K562 (cell line): Measurements from ENCODE around the gene SLC38A1. TPM values are rescaled to one million over a fixed set of nuclear protein-coding genes. Genes with fewer than 3 reads are reported as not detected.

Source experiments
- ATAC-seq: fragments of 200-7000 bp; cut with Tn5 transposase; 3 replicates; pipeline ENCODE4 v1.9.1; 2020; ENCODE audit warnings: moderate library complexity
- BruUV-seq: library from RNA; stranded (reverse); fragments of 400-500 nt; replicated peaks from 2 replicates; lab custom pipeline; 2021; lab: Mats Ljungman, UMichigan
- CTCF ChIA-PET: fragments of 300-600 bp; formaldehyde crosslinking; extraction: SDS; loops from one replicate; lab custom pipeline; 2021; ENCODE audit warnings: low intra/inter-chr PET ratio; lab: Yijun Ruan, JAX
- POLR2A ChIA-PET: fragments of 300-600, 350-650 bp; sonication (Branson Sonifier 250); formaldehyde crosslinking; extraction: SDS; loops from one replicate; lab custom pipeline; 2021; ENCODE audit warnings: antibody characterized with exemption, inconsistent platforms; lab: Yijun Ruan, JAX
- DNase-seq, 4 experiments: peaks; one replicate each; pipeline versions ENCODE4 v3.0.0 to v3.0.0-alpha.2; 2011 to 2018; ENCODE audit warnings: low spot score in 3 of 4, mixed read lengths in 3 of 4; ENCODE audit errors: extremely low read depth in 1 of 4
- FAIRE-seq: peaks from 2 replicates; lab custom pipeline; 2011; peaks lifted over from hg19 to GRCh38; lab: Jason Lieb, UNC
- H2AFZ ChIP-seq: 2 replicates; pipeline ENCODE4 v1.6.0; 2011; ENCODE audit warnings: low read depth, low read length, control low read depth, inconsistent platforms
- H3K27ac ChIP-seq: fragments of 200-600 bp; 3 replicates; pipeline ENCODE4 v1.8.0; 2011; ENCODE audit warnings: low read depth, mild to moderate bottlenecking, control low read depth, inconsistent platforms, low read length, moderate library complexity, mixed read lengths; ENCODE audit errors: extremely low read depth
- H3K27me3 ChIP-seq, 2 experiments: fragments of 300-600 bp in 1 of 2; 2 replicates in 1 of 2; 3 replicates in 1 of 2; pipeline versions ENCODE4 v1.6.0 to v1.8.0; 2011; ENCODE audit warnings: inconsistent platforms in 2 of 2, low read length in 2 of 2, mild to moderate bottlenecking in 1 of 2, mixed read lengths in 1 of 2, moderate library complexity in 1 of 2; ENCODE audit not compliant: control insufficient read depth in 2 of 2, insufficient read depth in 2 of 2
- H3K36me3 ChIP-seq: fragments of 300-600 bp; 3 replicates; pipeline ENCODE4 v1.8.0; 2011; ENCODE audit warnings: mild to moderate bottlenecking, low read length, inconsistent platforms; ENCODE audit not compliant: control insufficient read depth, insufficient read depth
- H3K4me1 ChIP-seq, 2 experiments: fragments of 200-600 bp in 1 of 2; replicated peaks in 1 of 2; 2 replicates in 1 of 2; 3 replicates in 1 of 2; pipeline versions ENCODE4 v1.5.1 to v1.8.0; 2011; ENCODE audit warnings: inconsistent platforms in 2 of 2, low read length in 2 of 2, mild to moderate bottlenecking in 1 of 2, mixed read lengths in 1 of 2, moderate library complexity in 1 of 2; ENCODE audit not compliant: control insufficient read depth in 2 of 2, insufficient read depth in 2 of 2
- H3K4me2 ChIP-seq: 2 replicates; pipeline ENCODE4 v1.6.1; 2011; ENCODE audit warnings: low read length, control low read depth, inconsistent platforms, mixed read lengths; ENCODE audit not compliant: insufficient read depth
- H3K4me3 ChIP-seq: fragments of 200-600 bp; sonication (generic), shearing (Covaris generic); 2 replicates; pipeline ENCODE4 v1.5.1; 2016; ENCODE audit warnings: control low read depth, inconsistent platforms
- H3K79me2 ChIP-seq: fragments of 200-600 bp; 3 replicates; pipeline ENCODE4 v1.8.0; 2011; ENCODE audit warnings: low read length, inconsistent platforms; ENCODE audit not compliant: control insufficient read depth, insufficient read depth
- H3K9ac ChIP-seq, 2 experiments: 2 replicates each; pipeline versions ENCODE4 v1.6.0 to v1.6.1; 2011; ENCODE audit warnings: low read depth in 2 of 2, low read length in 2 of 2, control low read depth in 1 of 2, inconsistent platforms in 1 of 2, mild to moderate bottlenecking in 1 of 2, mixed read lengths in 1 of 2; ENCODE audit not compliant: insufficient read depth in 1 of 2
- H3K9me1 ChIP-seq: one replicate; pipeline ENCODE4 v1.6.0; 2011; ENCODE audit warnings: inconsistent platforms, mild to moderate bottlenecking, low read length, moderate library complexity; ENCODE audit not compliant: control insufficient read depth, insufficient read depth
- H3K9me3 ChIP-seq: replicated peaks from 2 replicates; pipeline ENCODE4 v1.5.1; 2011; ENCODE audit warnings: low read depth, low read length, inconsistent platforms; ENCODE audit not compliant: control insufficient read depth, insufficient read depth
- H4K20me1 ChIP-seq: replicated peaks from 2 replicates; pipeline ENCODE4 v1.6.1; 2011; ENCODE audit warnings: low read length, inconsistent platforms, mixed read lengths; ENCODE audit not compliant: control insufficient read depth, insufficient read depth
- FOXA1 ChIP-seq: fragments of 450-650 bp; IDR thresholded peaks from 2 replicates; pipeline ENCODE4 v1.6.1; 2016; ENCODE audit warnings: mild to moderate bottlenecking, borderline replicate concordance
- FOXK1 ChIP-seq: sonication (generic); formaldehyde crosslinking; IDR thresholded peaks from 2 replicates; pipeline ENCODE4 v1.8.0; 2022; ENCODE audit warnings: missing genetic modification reagents, mild to moderate bottlenecking, borderline replicate concordance
- GTF2A2 ChIP-seq: IDR thresholded peaks from 2 replicates; pipeline ENCODE4 v1.6.1; 2016; ENCODE audit warnings: mild to moderate bottlenecking, missing genetic modification characterization, missing compliant biosample characterization
- KHSRP ChIP-seq: fragments of 450-650 bp; IDR thresholded peaks from 2 replicates; pipeline ENCODE4 v1.6.1; 2017
- PTBP1 ChIP-seq: fragments of 200-400 bp; formaldehyde crosslinking; IDR thresholded peaks from 2 replicates; pipeline ENCODE4 v1.6.1; 2017; ENCODE audit warnings: low read depth, low read length
- SRSF1 ChIP-seq: fragments of 200-400 bp; formaldehyde crosslinking; IDR thresholded peaks from 2 replicates; pipeline ENCODE4 v1.6.1; 2017; ENCODE audit warnings: mild to moderate bottlenecking, low read depth, low read length, moderate library complexity
- ZNF445 ChIP-seq: fragments of 250-450 bp; sonication (Bioruptor Pico); IDR thresholded peaks from 2 replicates; pipeline ENCODE4 v1.4.0; 2020; ENCODE audit warnings: low read depth, mild to moderate bottlenecking, moderate library complexity
- ZNF561 ChIP-seq: fragments of 450-650 bp; formaldehyde crosslinking; conservative IDR thresholded peaks from 2 replicates; pipeline ENCODE4 v1.4.0; 2020; ENCODE audit warnings: mild to moderate bottlenecking, moderate library complexity
- WGBS: fragments of 100-300 bp; shearing (Covaris generic); methylation state at CpG from one replicate; pipeline ENCODE4 v1.1.6; 2016; ENCODE audit warnings: low coverage, mixed read lengths; ENCODE audit not compliant: insufficient coverage; ENCODE audit errors: missing lambda C conversion rate; 5-methylcytosine and 5-hydroxymethylcytosine counted together
- in situ Hi-C: fragments of 300-500 bp; cut with MboI; formaldehyde crosslinking; loops from 4 replicates; pipeline ENCODE4 v1.15.0; 2018; ENCODE audit warnings: inconsistent platforms, mixed read lengths
- intact Hi-C: fragments of 100-400 bp; cut with micrococcal nuclease; formaldehyde crosslinking; loops from 2 replicates; pipeline ENCODE4 v1.14.2; 2022
- polyA plus RNA-seq, 8 experiments: library from polyadenylated mRNA; depleted of rRNA in 4 of 8; stranded (reverse) in 5 of 8; unstranded in 3 of 8; fragments of >200 nt; fragmentation: Nextera tagmentation in 2 of 8; fragmentation: Illumina TruSeq in 1 of 8; extraction: Ambion mirVana in 2 of 8; extraction: Trizol in 1 of 8; gene quantifications; 2 replicates each; pipeline versions ENCODE4 v1.2.1 to v1.2.3, GENCODE V29; 2011 to 2014; ENCODE audit warnings: inconsistent platforms in 1 of 8, missing spikeins in 1 of 8
- total RNA-seq, 7 experiments: library from RNA; depleted of rRNA in 6 of 7; stranded (reverse); fragments of >200 nt in 6 of 7; fragmentation: Illumina TruSeq in 2 of 7; extraction: Trizol in 2 of 7; gene quantifications; 2 replicates each; pipeline versions ENCODE4 v1.2.1 to v1.2.3, GENCODE V29; 2011 to 2021; ENCODE audit warnings: low replicate concordance in 1 of 7
- TF ChIP-seq, protein P1 (sequence below): fragments of 150-350 bp; conservative IDR thresholded peaks from 2 replicates; pipeline ENCODE4 v1.6.1; 2014; ENCODE audit warnings: low read length
- TF ChIP-seq, protein P2 (sequence below): fragments of 450-650 bp; IDR thresholded peaks from 2 replicates; pipeline ENCODE4 v1.6.1; 2016; ENCODE audit warnings: low read depth

Gene SLC38A1
- total and polyA plus RNA-seq, 9 of the 15 experiments (the other 6 are each of a cell fraction or from before 2014, with no cell fraction given): 51.9 to 112 (median 75.0) TPM

GRCh38 chr12:46296822-46297221, 28.0 kb upstream of the SLC38A1 start (continued):
- TF ChIP-seq PTBP1 (no peak), ZNF561 (no peak), FOXA1 (no peak), KHSRP (no peak), FOXK1 (CRISPR knock-in tag) (no peak), ZNF445 (CRISPR knock-in tag) (no peak), GTF2A2 (tag) (no peak)
- TF ChIP-seq, protein P1, sequence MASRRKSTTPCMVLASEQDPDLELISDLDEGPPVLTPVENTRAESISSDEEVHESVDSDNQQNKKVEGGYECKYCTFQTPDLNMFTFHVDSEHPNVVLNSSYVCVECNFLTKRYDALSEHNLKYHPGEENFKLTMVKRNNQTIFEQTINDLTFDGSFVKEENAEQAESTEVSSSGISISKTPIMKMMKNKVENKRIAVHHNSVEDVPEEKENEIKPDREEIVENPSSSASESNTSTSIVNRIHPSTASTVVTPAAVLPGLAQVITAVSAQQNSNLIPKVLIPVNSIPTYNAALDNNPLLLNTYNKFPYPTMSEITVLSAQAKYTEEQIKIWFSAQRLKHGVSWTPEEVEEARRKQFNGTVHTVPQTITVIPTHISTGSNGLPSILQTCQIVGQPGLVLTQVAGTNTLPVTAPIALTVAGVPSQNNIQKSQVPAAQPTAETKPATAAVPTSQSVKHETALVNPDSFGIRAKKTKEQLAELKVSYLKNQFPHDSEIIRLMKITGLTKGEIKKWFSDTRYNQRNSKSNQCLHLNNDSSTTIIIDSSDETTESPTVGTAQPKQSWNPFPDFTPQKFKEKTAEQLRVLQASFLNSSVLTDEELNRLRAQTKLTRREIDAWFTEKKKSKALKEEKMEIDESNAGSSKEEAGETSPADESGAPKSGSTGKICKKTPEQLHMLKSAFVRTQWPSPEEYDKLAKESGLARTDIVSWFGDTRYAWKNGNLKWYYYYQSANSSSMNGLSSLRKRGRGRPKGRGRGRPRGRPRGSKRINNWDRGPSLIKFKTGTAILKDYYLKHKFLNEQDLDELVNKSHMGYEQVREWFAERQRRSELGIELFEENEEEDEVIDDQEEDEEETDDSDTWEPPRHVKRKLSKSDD: no peak

DNA sequence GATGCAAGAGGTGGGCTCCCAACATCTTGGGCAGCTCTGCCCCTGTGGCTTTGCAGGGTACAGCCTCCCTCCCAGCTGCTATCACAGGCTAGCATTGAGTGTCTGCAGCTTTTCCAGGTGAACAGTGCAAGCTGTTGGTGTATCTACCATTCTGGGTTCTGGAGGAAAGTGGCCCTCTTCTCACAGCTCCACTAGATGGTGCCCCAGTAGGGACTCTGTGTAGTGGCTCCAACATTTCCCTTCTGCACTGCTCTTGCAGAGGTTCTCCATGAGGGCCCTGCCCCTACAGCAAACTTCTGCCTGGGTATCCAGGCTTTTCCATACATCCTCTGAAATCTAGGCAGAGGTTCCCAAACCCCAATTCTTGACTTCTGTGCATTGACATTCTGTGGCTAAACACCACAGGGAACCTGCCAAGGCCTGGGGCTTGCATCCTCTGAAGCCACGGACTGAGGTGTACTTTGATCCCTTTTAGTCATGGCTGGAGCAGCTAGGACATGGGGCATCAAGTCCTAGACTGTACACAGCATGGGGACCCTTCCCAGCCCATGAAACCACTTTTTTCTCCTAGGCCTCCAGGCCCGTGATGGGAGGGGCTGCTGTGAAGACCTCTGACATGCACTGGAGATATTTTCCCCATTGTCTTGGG, 24.0 kb upstream of the SLC38A1 start:
- H4K20me1 ChIP-seq: no peaks in the 10 kb centered on the region
- peaks cover 0 to 13% of the 10 kb centered on the region in 2 experiments; a peak in 2 of 5 replicates for H3K27me3 ChIP-seq
- no peak overlapping the region for H3K4me3 ChIP-seq
- no peaks in the 10 kb centered on the region for H3K79me2 ChIP-seq
- in situ Hi-C loops (no loop called here), intact Hi-C loops (no loop called here)
- no peak for FAIRE-seq
- H3K4me2 ChIP-seq: no peak overlapping the region
- no peak overlapping the region for H2AFZ ChIP-seq
- H3K4me1 ChIP-seq: no peaks in the 10 kb centered on the region
- H3K36me3 ChIP-seq: no peaks in the 10 kb centered on the region
- 0% methylated on average over 2 of the region's 2 CpGs for WGBS
- H3K9ac ChIP-seq: no peak overlapping the region
- no peaks in the 10 kb centered on the region for H3K9me1 ChIP-seq
- POLR2A ChIA-PET: interaction anchor here (0.6 kb wide), 1 partner anchor 71 kb away, joined by 3 read pairs; no protein-coding TSS in a partner anchor
- CTCF ChIA-PET: no interaction called here
- H3K27ac ChIP-seq: no peak overlapping the region
- DNase-seq: no peak
- H3K9me3 ChIP-seq: no peaks in the 10 kb centered on the region
- ATAC-seq: no peak
- no TSS peak for BruUV-seq
- TF ChIP-seq SRSF1: no peak
- TF ChIP-seq, protein P2, sequence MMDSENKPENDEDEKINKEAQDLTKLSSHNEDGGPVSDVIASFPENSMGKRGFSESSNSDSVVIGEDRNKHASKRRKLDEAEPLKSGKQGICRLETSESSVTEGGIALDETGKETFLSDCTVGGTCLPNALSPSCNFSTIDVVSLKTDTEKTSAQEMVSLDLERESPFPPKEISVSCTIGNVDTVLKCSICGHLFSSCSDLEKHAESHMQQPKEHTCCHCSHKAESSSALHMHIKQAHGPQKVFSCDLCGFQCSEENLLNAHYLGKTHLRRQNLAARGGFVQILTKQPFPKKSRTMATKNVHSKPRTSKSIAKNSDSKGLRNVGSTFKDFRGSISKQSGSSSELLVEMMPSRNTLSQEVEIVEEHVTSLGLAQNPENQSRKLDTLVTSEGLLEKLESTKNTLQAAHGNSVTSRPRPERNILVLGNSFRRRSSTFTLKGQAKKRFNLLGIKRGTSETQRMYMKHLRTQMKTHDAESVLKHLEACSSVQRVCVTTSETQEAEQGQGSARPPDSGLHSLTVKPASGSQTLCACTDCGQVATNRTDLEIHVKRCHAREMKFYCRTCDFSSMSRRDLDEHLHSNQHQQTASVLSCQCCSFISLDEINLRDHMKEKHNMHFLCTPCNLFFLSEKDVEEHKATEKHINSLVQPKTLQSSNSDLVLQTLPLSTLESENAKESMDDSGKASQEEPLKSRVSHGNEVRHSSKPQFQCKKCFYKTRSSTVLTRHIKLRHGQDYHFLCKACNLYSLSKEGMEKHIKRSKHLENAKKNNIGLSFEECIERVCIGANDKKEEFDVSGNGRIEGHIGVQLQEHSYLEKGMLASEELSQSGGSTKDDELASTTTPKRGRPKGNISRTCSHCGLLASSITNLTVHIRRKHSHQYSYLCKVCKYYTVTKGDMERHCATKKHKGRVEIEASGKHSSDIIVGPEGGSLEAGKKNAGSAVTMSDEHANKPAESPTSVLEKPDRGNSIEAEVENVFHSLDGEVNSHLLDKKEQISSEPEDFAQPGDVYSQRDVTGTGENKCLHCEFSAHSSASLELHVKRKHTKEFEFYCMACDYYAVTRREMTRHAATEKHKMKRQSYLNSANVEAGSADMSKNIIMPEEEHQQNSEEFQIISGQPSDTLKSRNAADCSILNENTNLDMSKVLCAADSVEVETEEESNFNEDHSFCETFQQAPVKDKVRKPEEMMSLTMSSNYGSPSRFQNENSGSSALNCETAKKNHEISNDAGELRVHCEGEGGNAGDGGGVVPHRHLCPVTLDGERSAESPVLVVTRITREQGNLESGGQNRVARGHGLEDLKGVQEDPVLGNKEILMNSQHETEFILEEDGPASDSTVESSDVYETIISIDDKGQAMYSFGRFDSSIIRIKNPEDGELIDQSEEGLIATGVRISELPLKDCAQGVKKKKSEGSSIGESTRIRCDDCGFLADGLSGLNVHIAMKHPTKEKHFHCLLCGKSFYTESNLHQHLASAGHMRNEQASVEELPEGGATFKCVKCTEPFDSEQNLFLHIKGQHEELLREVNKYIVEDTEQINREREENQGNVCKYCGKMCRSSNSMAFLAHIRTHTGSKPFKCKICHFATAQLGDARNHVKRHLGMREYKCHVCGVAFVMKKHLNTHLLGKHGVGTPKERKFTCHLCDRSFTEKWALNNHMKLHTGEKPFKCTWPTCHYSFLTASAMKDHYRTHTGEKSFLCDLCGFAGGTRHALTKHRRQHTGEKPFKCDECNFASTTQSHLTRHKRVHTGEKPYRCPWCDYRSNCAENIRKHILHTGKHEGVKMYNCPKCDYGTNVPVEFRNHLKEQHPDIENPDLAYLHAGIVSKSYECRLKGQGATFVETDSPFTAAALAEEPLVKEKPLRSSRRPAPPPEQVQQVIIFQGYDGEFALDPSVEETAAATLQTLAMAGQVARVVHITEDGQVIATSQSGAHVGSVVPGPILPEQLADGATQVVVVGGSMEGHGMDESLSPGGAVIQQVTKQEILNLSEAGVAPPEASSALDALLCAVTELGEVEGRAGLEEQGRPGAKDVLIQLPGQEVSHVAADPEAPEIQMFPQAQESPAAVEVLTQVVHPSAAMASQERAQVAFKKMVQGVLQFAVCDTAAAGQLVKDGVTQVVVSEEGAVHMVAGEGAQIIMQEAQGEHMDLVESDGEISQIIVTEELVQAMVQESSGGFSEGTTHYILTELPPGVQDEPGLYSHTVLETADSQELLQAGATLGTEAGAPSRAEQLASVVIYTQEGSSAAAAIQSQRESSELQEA: no peak
